SK-N-SH (cell line): ENCODE results near the gene SLC27A3. TPM values are rescaled to one million over a fixed set of nuclear protein-coding genes. Genes with fewer than 3 reads are reported as not detected.

Source experiments
- CTCF ChIA-PET: fragments of 300-600, 350-600 bp; formaldehyde crosslinking; extraction: SDS; loops from one replicate; lab custom pipeline; 2021; lab: Yijun Ruan, JAX
- POLR2A ChIA-PET: fragments of 350-600 bp; sonication (Branson Sonifier 250); formaldehyde crosslinking; extraction: SDS; loops from one replicate; lab custom pipeline; 2020; ENCODE audit warnings: antibody characterized with exemption, inconsistent platforms; lab: Yijun Ruan, JAX
- DNase-seq: peaks from one replicate; pipeline ENCODE4 v3.0.0; 2012
- H2AFZ ChIP-seq: fragments of 200-600 bp; sonication (generic); 2 replicates; pipeline ENCODE4 v1.8.1; 2016; ENCODE audit warnings: antibody characterized with exemption, mild to moderate bottlenecking, low read depth
- H3F3A ChIP-seq: fragments of 200-600 bp; sonication (generic); replicated peaks from 2 replicates; pipeline ENCODE3; 2016; ENCODE audit warnings: antibody characterized with exemption, mild to moderate bottlenecking; ENCODE audit not compliant: insufficient read depth
- H3K27ac ChIP-seq, 2 experiments: fragments of 200-500 bp in 1 of 2; fragments of 200-600 bp in 1 of 2; sonication (Bioruptor generic) in 1 of 2; sonication (generic), shearing (Covaris generic) in 1 of 2; 2 replicates each; pipeline versions ENCODE4 v1.5.1 to v1.6.1; 2014 to 2016; ENCODE audit warnings: low read depth in 2 of 2, inconsistent platforms in 1 of 2, low read length in 1 of 2, mild to moderate bottlenecking in 1 of 2, mixed read lengths in 1 of 2
- H3K27me3 ChIP-seq: fragments of 200-600 bp; sonication (generic), shearing (Covaris generic); 2 replicates; pipeline ENCODE4 v1.6.1; 2016; ENCODE audit warnings: mixed run types; ENCODE audit not compliant: insufficient read depth
- H3K36me3 ChIP-seq, 2 experiments: fragments of 200-500 bp in 1 of 2; fragments of 200-600 bp in 1 of 2; sonication (Bioruptor generic) in 1 of 2; sonication (generic) in 1 of 2; replicated peaks in 1 of 2; 2 replicates each; pipeline versions ENCODE3 to v1.5.1; 2014 to 2016; ENCODE audit warnings: low read length in 1 of 2, mild to moderate bottlenecking in 1 of 2; ENCODE audit not compliant: insufficient read depth in 2 of 2, control insufficient read depth in 1 of 2
- H3K4me1 ChIP-seq, 2 experiments: fragments of 200-500 bp in 1 of 2; fragments of 200-600 bp in 1 of 2; sonication (Bioruptor generic) in 1 of 2; sonication (generic), shearing (Covaris generic) in 1 of 2; 2 replicates each; pipeline versions ENCODE4 v1.5.1 to v1.6.1; 2014 to 2016; ENCODE audit warnings: low read depth in 1 of 2, low read length in 1 of 2, mixed run types in 1 of 2; ENCODE audit not compliant: insufficient read depth in 2 of 2, control insufficient read depth in 1 of 2
- H3K4me2 ChIP-seq: fragments of 200-600 bp; sonication (generic), shearing (Covaris generic); 2 replicates; pipeline ENCODE4 v1.6.1; 2017; ENCODE audit warnings: mixed run types
- H3K4me3 ChIP-seq, 2 experiments: fragments of 200-500 bp in 1 of 2; fragments of 200-600 bp in 1 of 2; sonication (Bioruptor generic) in 1 of 2; sonication (generic), shearing (Covaris generic) in 1 of 2; 2 replicates each; pipeline versions ENCODE4 v1.5.1 to v1.8.1; 2014 to 2016; ENCODE audit warnings: low read depth in 2 of 2, inconsistent platforms in 1 of 2, low read length in 1 of 2, mild to moderate bottlenecking in 1 of 2, mixed read lengths in 1 of 2, moderate library complexity in 1 of 2
- H3K79me2 ChIP-seq: fragments of 200-600 bp; sonication (generic); 2 replicates; pipeline ENCODE4 v1.8.1; 2017; ENCODE audit warnings: mild to moderate bottlenecking; ENCODE audit not compliant: insufficient read depth
- H3K9ac ChIP-seq: fragments of 200-600 bp; sonication (generic); 2 replicates; pipeline ENCODE4 v1.6.1; 2017; ENCODE audit warnings: mixed run types
- H3K9me2 ChIP-seq: fragments of 200-600 bp; sonication (generic); 2 replicates; pipeline ENCODE4 v1.6.1; 2017; ENCODE audit warnings: mixed run types
- H3K9me3 ChIP-seq: fragments of 200-600 bp; sonication (generic); 2 replicates; pipeline ENCODE4 v1.6.1; 2017; ENCODE audit warnings: mixed run types, mild to moderate bottlenecking, moderate library complexity
- H4K20me1 ChIP-seq: fragments of 200-600 bp; sonication (generic); 2 replicates; pipeline ENCODE4 v1.6.1; 2017; ENCODE audit warnings: mild to moderate bottlenecking, mixed run types; ENCODE audit not compliant: insufficient read depth
- ELF1 ChIP-seq: IDR thresholded peaks from 2 replicates; pipeline ENCODE4 v1.4.0; 2012
- FOSL2 ChIP-seq: IDR thresholded peaks from 2 replicates; pipeline ENCODE4 v1.4.0; 2012; ENCODE audit warnings: low read depth, mild to moderate bottlenecking, moderate library complexity, borderline replicate concordance
- GABPA ChIP-seq: IDR thresholded peaks from 2 replicates; pipeline ENCODE4 v1.4.0; 2012; ENCODE audit warnings: low read depth, mild to moderate bottlenecking
- IRF3 ChIP-seq: fragments of 150-350 bp; IDR thresholded peaks from 2 replicates; pipeline ENCODE4 v1.6.1; 2016; ENCODE audit warnings: mild to moderate bottlenecking, low read depth, low read length
- MAX ChIP-seq: IDR thresholded peaks from 2 replicates; pipeline ENCODE4 v1.4.0; 2012; ENCODE audit warnings: low read depth
- MXI1 ChIP-seq: IDR thresholded peaks from 2 replicates; pipeline ENCODE4 v1.6.1; 2012; ENCODE audit warnings: mild to moderate bottlenecking, low read depth, low read length, improper control_type of control experiment
- NFIC ChIP-seq: IDR thresholded peaks from 2 replicates; pipeline ENCODE4 v1.4.0; 2012; ENCODE audit warnings: borderline replicate concordance
- RAD21 ChIP-seq: IDR thresholded peaks from 2 replicates; pipeline ENCODE4 v1.6.1; 2012; ENCODE audit warnings: mild to moderate bottlenecking, low read length
- RCOR1 ChIP-seq: fragments of 150-350 bp; IDR thresholded peaks from 2 replicates; pipeline ENCODE4 v1.6.1; 2017; ENCODE audit warnings: antibody characterized with exemption, low read length
- REST ChIP-seq: IDR thresholded peaks from 2 replicates; pipeline ENCODE4 v1.6.1; 2012; ENCODE audit warnings: mild to moderate bottlenecking, low read depth, low read length, moderate library complexity
- SIN3A ChIP-seq: IDR thresholded peaks from 2 replicates; pipeline ENCODE4 v1.6.1; 2012; ENCODE audit warnings: low read depth, mild to moderate bottlenecking, low read length, moderate library complexity, borderline replicate concordance
- SMC3 ChIP-seq: IDR thresholded peaks from 2 replicates; pipeline ENCODE4 v1.6.1; 2012; ENCODE audit warnings: low read depth, low read length, improper control_type of control experiment
- TEAD4 ChIP-seq: IDR thresholded peaks from 2 replicates; pipeline ENCODE4 v1.4.0; 2012; ENCODE audit warnings: mild to moderate bottlenecking, borderline replicate concordance; ENCODE audit not compliant: insufficient read depth
- USF1 ChIP-seq: IDR thresholded peaks from 2 replicates; pipeline ENCODE4 v1.4.0; 2012; ENCODE audit warnings: low read depth, borderline replicate concordance
- WGBS: methylation state at CpG from one replicate; pipeline ENCODE4 v1.1.6; 2017; ENCODE audit warnings: low lambda C conversion rate; 5-methylcytosine and 5-hydroxymethylcytosine counted together
- polyA plus RNA-seq, 3 experiments: library from polyadenylated mRNA; depleted of rRNA; stranded (reverse); fragments of >200 nt; gene quantifications; 2 replicates each; pipeline ENCODE4 v1.2.3, GENCODE V29; 2012

SLC27A3 gene
- polyA plus RNA-seq, 1 of the 3 experiments (the other 2 are of a cell fraction) = 9.0 TPM

- TF ChIP-seq USF1 (no peak), TEAD4 (no peak), NFIC (no peak), GABPA (peak; percentile 82), SMC3 (no peak), FOSL2 (no peak), REST (no peak), ELF1 (peak; percentile 86)
These were observed 47.5 kb upstream of the SLC27A3 start, which contains the start of gene INTS3 (continued) for GRCh38 chr1:153727463-153728304.

GRCh38 chr1:153728305-153729066 is 46.7 kb upstream of the SLC27A3 start:
- WGBS = 1% methylated on average over 18 of the region's 19 CpGs
- ChIA-PET POLR2A (interaction anchor here (0.9 to 1.3 kb wide), 4 partner anchors 10 to 262 kb away, joined by 3 to 4 read pairs (median 4); partner anchors contain the start of genes CREB3L4 and RPS27), CTCF (interaction anchor here (1.0 to 8.6 kb wide), 4 partner anchors 11 to 50 kb away, joined by 3 to 56 read pairs (median 6); partner anchors contain the start of gene NPR1)
- peaks cover 9 to 12% of the 10 kb centered on the region in 2 experiments; a peak in 2 of 4 replicates for H3K4me1 ChIP-seq
- peak overlapping the region; percentile 99 for H3K4me2 ChIP-seq
- peak; percentile 55 for DNase-seq
- H2AFZ ChIP-seq = peak overlapping the region; percentile 92
- H3K27ac ChIP-seq = peak overlapping the region; percentile 83 to 91
- peak overlapping the region; percentile 97 for H3K9ac ChIP-seq
- TF ChIP-seq RCOR1 = no peak
- no peak for TF ChIP-seq IRF3
- TF ChIP-seq RAD21 = no peak
- peak; percentile 37; the same call in 1 of the 2 replicates for TF ChIP-seq MXI1
- no peak for TF ChIP-seq MAX
- 0 out of 2 replicates have a peak, but pooled peaks have one; percentile 22 for TF ChIP-seq SIN3A
- TF ChIP-seq GABPA = no peak
- peaks cover 29% of the 10 kb centered on the region for H3K79me2 ChIP-seq
- no peaks in the 10 kb centered on the region for H3K27me3 ChIP-seq
- H3K9me2 ChIP-seq = no peaks in the 10 kb centered on the region
- peak overlapping the region; percentile 72 to 97 for H3K4me3 ChIP-seq
- peaks cover 6% of the 10 kb centered on the region for H3F3A ChIP-seq
- no peaks in the 10 kb centered on the region for H3K9me3 ChIP-seq
- H4K20me1 ChIP-seq = no peaks in the 10 kb centered on the region
- peaks cover 4 to 15% of the 10 kb centered on the region in 2 experiments for H3K36me3 ChIP-seq
